MM.1S (cell line): ENCODE results near the gene EGLN3.

ENCODE experiments used
- DNase-seq: peaks from one replicate; pipeline ENCODE4 v3.0.0-alpha.2; 2015
- H2AFZ ChIP-seq: fragments of 300-600 bp; sonication (generic); 2 replicates; pipeline ENCODE4 v1.6.0; 2016; ENCODE audit warnings: antibody characterized with exemption, low read length
- H3F3A ChIP-seq: fragments of 300-600 bp; sonication (generic); 2 replicates; pipeline ENCODE4 v1.6.1; 2016; ENCODE audit warnings: mild to moderate bottlenecking, antibody characterized with exemption, low read length, moderate library complexity, mixed read lengths; ENCODE audit not compliant: insufficient read depth
- H3K27ac ChIP-seq: fragments of 300-600 bp; sonication (generic); 2 replicates; pipeline ENCODE4 v1.5.1; 2016; ENCODE audit warnings: mild to moderate bottlenecking, low read length
- H3K27me3 ChIP-seq: fragments of 300-600 bp; sonication (generic); replicated peaks from 2 replicates; pipeline ENCODE4 v1.6.0; 2016; ENCODE audit warnings: low read length; ENCODE audit not compliant: insufficient read depth
- H3K36me3 ChIP-seq: fragments of 300-600 bp; sonication (generic); replicated peaks from 2 replicates; pipeline ENCODE4 v1.6.1; 2016; ENCODE audit warnings: mild to moderate bottlenecking, low read length, mixed read lengths; ENCODE audit not compliant: insufficient read depth
- H3K4me1 ChIP-seq: fragments of 300-600 bp; sonication (generic); 2 replicates; pipeline ENCODE4 v1.6.1; 2016; ENCODE audit warnings: low read length, mixed read lengths
- H3K4me2 ChIP-seq: fragments of 300-600 bp; sonication (generic); 2 replicates; pipeline ENCODE4 v1.6.0; 2016; ENCODE audit warnings: low read depth, low read length
- H3K4me3 ChIP-seq: fragments of 300-600 bp; sonication (generic); 2 replicates; pipeline ENCODE4 v1.5.1; 2016; ENCODE audit warnings: low read length, mixed read lengths
- H3K79me2 ChIP-seq: fragments of 300-600 bp; sonication (generic); 2 replicates; pipeline ENCODE4 v1.6.1; 2016; ENCODE audit warnings: mixed run types, low read length, mixed read lengths
- H3K9ac ChIP-seq: fragments of 300-600 bp; sonication (generic); 2 replicates; pipeline ENCODE4 v1.6.1; 2016; ENCODE audit warnings: low read length, mixed read lengths
- H3K9me2 ChIP-seq: fragments of 300-600 bp; sonication (generic); replicated peaks from 2 replicates; pipeline ENCODE4 v1.6.1; 2016; ENCODE audit warnings: mild to moderate bottlenecking, low read length, mixed read lengths; ENCODE audit not compliant: insufficient read depth
- H3K9me3 ChIP-seq: fragments of 300-600 bp; sonication (generic); replicated peaks from 2 replicates; pipeline ENCODE4 v1.6.1; 2016; ENCODE audit warnings: mild to moderate bottlenecking, low read length, mixed read lengths; ENCODE audit not compliant: insufficient read depth
- H4K20me1 ChIP-seq: fragments of 300-600 bp; sonication (generic); 2 replicates; pipeline ENCODE4 v1.6.1; 2016; ENCODE audit warnings: mild to moderate bottlenecking, low read length, moderate library complexity, mixed read lengths; ENCODE audit not compliant: insufficient read depth
- EZH2 ChIP-seq: fragments of 300-600 bp; sonication (generic); optimal IDR thresholded peaks from 2 replicates; pipeline ENCODE3; 2017; ENCODE audit warnings: low read depth, mild to moderate bottlenecking, antibody characterized with exemption, low read length, mixed read lengths
- EZH2phosphoT487 ChIP-seq: fragments of 300-600 bp; sonication (generic); IDR thresholded peaks from 2 replicates; pipeline ENCODE4 v1.6.1; 2018; ENCODE audit warnings: antibody characterized with exemption, low read length
- TF ChIP-seq, protein P1 (sequence below): fragments of 300-600 bp; sonication (generic); IDR thresholded peaks from 2 replicates; pipeline ENCODE4 v1.5.1; 2016; ENCODE audit warnings: antibody characterized with exemption, low read length, mixed read lengths

Gene EGLN3

DNA sequence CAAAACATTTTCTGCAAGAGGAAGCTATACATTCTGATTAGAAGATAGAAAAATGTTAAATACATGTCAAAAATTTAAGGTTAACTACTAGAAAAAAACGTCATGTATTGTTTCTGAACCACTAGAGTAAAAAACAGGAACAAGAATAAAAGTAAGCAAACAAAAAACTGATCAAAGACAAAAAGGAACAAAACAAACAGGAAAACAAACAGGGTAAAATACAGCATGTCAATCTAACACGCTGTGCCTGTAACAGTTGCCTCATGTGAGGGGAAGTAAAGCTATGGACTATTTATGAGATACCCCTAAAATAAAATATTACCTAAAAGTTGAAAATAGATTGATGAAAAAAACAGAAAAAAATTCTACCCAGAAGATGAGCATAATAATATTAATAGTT lies 43.9 kb downstream of the EGLN3 start:
- no peaks in the 10 kb centered on the region for H3K9me3 ChIP-seq
- no peaks in the 10 kb centered on the region for H3K79me2 ChIP-seq
- no peak overlapping the region for H2AFZ ChIP-seq
- DNase-seq: no peak
- H3K27me3 ChIP-seq: no peaks in the 10 kb centered on the region
- TF ChIP-seq EZH2phosphoT487 (no peak), EZH2 (no peak)
- TF ChIP-seq, protein P1, sequence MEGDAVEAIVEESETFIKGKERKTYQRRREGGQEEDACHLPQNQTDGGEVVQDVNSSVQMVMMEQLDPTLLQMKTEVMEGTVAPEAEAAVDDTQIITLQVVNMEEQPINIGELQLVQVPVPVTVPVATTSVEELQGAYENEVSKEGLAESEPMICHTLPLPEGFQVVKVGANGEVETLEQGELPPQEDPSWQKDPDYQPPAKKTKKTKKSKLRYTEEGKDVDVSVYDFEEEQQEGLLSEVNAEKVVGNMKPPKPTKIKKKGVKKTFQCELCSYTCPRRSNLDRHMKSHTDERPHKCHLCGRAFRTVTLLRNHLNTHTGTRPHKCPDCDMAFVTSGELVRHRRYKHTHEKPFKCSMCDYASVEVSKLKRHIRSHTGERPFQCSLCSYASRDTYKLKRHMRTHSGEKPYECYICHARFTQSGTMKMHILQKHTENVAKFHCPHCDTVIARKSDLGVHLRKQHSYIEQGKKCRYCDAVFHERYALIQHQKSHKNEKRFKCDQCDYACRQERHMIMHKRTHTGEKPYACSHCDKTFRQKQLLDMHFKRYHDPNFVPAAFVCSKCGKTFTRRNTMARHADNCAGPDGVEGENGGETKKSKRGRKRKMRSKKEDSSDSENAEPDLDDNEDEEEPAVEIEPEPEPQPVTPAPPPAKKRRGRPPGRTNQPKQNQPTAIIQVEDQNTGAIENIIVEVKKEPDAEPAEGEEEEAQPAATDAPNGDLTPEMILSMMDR: no peak
- no peak overlapping the region for H3K4me2 ChIP-seq
- H3K27ac ChIP-seq: no peak overlapping the region
- H3K4me1 ChIP-seq: no peaks in the 10 kb centered on the region
- H3K36me3 ChIP-seq: no peaks in the 10 kb centered on the region
- H3K9ac ChIP-seq: no peak overlapping the region
- no peaks in the 10 kb centered on the region for H3K9me2 ChIP-seq
- H4K20me1 ChIP-seq: no peaks in the 10 kb centered on the region
- no peaks in the 10 kb centered on the region for H3F3A ChIP-seq
- H3K4me3 ChIP-seq: no peak overlapping the region

DNA sequence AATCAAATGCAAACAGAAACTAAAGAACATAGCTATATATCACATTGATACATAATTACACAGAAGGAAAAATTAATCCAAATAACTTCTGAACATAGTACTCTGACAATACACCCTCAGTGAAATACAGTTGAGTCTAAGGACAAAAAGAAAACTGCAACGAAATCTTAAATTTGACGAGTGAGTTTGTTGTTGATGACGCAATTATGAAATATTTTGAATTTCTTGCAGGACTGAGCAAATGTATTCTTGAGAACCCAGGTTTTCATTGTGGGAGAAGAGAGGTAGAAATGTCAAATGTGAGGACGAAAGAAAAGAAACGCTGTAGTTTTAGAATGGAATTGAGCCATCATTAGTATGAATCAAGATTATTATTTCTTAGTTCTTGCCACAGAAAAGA lies 46.3 kb downstream of the EGLN3 start:
- Histone ChIP-seq H3K4me2 (no peak overlapping the region), H3K9ac (no peak overlapping the region)

DNA sequence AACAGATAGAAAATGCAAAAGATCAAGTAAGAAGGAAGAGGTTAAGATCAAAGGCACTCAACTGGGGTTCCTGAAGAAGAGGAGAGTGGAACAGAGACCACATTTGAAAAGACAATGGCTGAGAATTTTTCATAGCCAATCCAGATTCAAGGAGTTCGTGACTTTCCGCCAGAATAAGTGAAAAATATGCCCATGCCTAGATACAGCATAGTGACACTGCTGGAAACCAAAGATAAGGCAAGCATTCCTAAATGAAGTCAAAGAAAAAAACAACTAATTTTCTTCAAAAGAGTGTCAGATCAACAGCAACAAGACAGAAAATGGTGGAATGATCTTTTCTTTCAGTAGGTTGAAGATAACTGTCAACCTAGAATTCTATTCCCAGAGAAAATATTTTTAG lies 47.5 kb downstream of the EGLN3 start:
- Histone ChIP-seq H3K4me1 (no peaks in the 10 kb centered on the region), H3K79me2 (no peaks in the 10 kb centered on the region), H3K9me3 (no peaks in the 10 kb centered on the region), H3K9ac (no peak overlapping the region), H2AFZ (no peak overlapping the region), H3K27ac (no peak overlapping the region), H3F3A (no peaks in the 10 kb centered on the region), H3K9me2 (no peaks in the 10 kb centered on the region), H3K27me3 (no peaks in the 10 kb centered on the region), H4K20me1 (no peaks in the 10 kb centered on the region), H3K4me2 (no peak overlapping the region), H3K36me3 (no peaks in the 10 kb centered on the region), H3K4me3 (no peak overlapping the region)
- no peak for DNase-seq
- TF ChIP-seq, protein P1: no peak
- no peak for TF ChIP-seq EZH2
- TF ChIP-seq EZH2phosphoT487: no peak

More for the DNA sequence above, 46.3 kb downstream of the EGLN3 start:
- Histone ChIP-seq H3K4me3 (no peak overlapping the region), H2AFZ (no peak overlapping the region), H3K4me1 (no peaks in the 10 kb centered on the region), H3K36me3 (no peaks in the 10 kb centered on the region), H3K9me3 (no peaks in the 10 kb centered on the region), H3K27me3 (no peaks in the 10 kb centered on the region), H3F3A (no peaks in the 10 kb centered on the region), H3K9me2 (no peaks in the 10 kb centered on the region), H3K27ac (no peak overlapping the region), H4K20me1 (no peaks in the 10 kb centered on the region), H3K79me2 (no peaks in the 10 kb centered on the region)
- TF ChIP-seq, protein P1: no peak
- TF ChIP-seq EZH2phosphoT487: no peak
- no peak for TF ChIP-seq EZH2
- DNase-seq: no peak
